WTC11 (cell line): ENCODE measurements around the gene GFRA1. TPM values are rescaled to one million over a fixed set of nuclear protein-coding genes. Genes with fewer than 3 reads are reported as not detected.

Experiments used
- ATAC-seq: fragments of 200-7000 bp; cut with Tn5 transposase; 2 replicates; pipeline ENCODE4 v1.10.0; 2021; ENCODE audit warnings: mild to moderate bottlenecking, moderate library complexity
- CTCF ChIA-PET: fragments of 300-600 bp; sonication (Branson Sonifier 250); formaldehyde crosslinking; loops from one replicate; lab custom pipeline; 2021; ENCODE audit warnings: antibody characterized with exemption; lab: Charles Lee
- POLR2A ChIA-PET: fragments of 350-600 bp; sonication (Branson Sonifier 250); formaldehyde crosslinking; loops from one replicate; lab custom pipeline; 2021; ENCODE audit warnings: antibody characterized with exemption; lab: Charles Lee
- DNase-seq: peaks from one replicate; pipeline ENCODE4 v3.0.0; 2021; ENCODE audit warnings: low spot score
- H3K27ac Mint-ChIP-seq: 2 replicates; pipeline ENCODE4 v1.8.0; 2021; ENCODE audit warnings: mixed read lengths
- H3K27me3 Mint-ChIP-seq: 2 replicates; pipeline ENCODE4 v1.8.0; 2021; ENCODE audit warnings: low read depth, mild to moderate bottlenecking, moderate library complexity, mixed read lengths
- H3K36me3 Mint-ChIP-seq: 2 replicates; pipeline ENCODE4 v1.8.0; 2021; ENCODE audit warnings: mixed read lengths
- H3K4me1 Mint-ChIP-seq: 2 replicates; pipeline ENCODE4 v1.8.0; 2022; ENCODE audit warnings: mixed read lengths
- H3K4me3 Mint-ChIP-seq: 2 replicates; pipeline ENCODE4 v1.8.0; 2021; ENCODE audit warnings: mild to moderate bottlenecking, moderate library complexity, mixed read lengths
- H3K9me3 Mint-ChIP-seq: 2 replicates; pipeline ENCODE4 v1.8.0; 2021; ENCODE audit warnings: mixed read lengths
- EMX1 ChIP-seq: fragments of 250-450 bp; sonication (Bioruptor Pico); IDR thresholded peaks from 2 replicates; pipeline ENCODE4 v1.8.0; 2021; ENCODE audit warnings: mild to moderate bottlenecking
- ESRRA ChIP-seq: sonication (generic); formaldehyde crosslinking; IDR thresholded peaks from 2 replicates; pipeline ENCODE4 v1.8.1; 2022; ENCODE audit warnings: mild to moderate bottlenecking, missing genetic modification reagents, borderline replicate concordance
- ETV6 ChIP-seq: sonication (generic); formaldehyde crosslinking; IDR thresholded peaks from 2 replicates; pipeline ENCODE4 v1.8.1; 2022; ENCODE audit warnings: mild to moderate bottlenecking, missing genetic modification reagents
- GABPB1 ChIP-seq: sonication (generic); formaldehyde crosslinking; IDR thresholded peaks from 2 replicates; pipeline ENCODE4 v1.8.1; 2023; ENCODE audit warnings: mild to moderate bottlenecking, missing genetic modification reagents
- GRHL2 ChIP-seq: fragments of 250-450 bp; sonication (Bioruptor Pico); IDR thresholded peaks from 2 replicates; pipeline ENCODE4 v1.8.0; 2022; ENCODE audit warnings: mild to moderate bottlenecking, moderate library complexity; ENCODE audit not compliant: insufficient replicate concordance, severe bottlenecking
- NFYB ChIP-seq: sonication (generic); formaldehyde crosslinking; conservative IDR thresholded peaks from 2 replicates; pipeline ENCODE4 v1.8.0; 2022; ENCODE audit warnings: low read depth, missing genetic modification reagents
- SOX15 ChIP-seq: fragments of 250-450 bp; sonication (Bioruptor Pico); IDR thresholded peaks from 2 replicates; pipeline ENCODE4 v1.9.0; 2021; ENCODE audit warnings: mild to moderate bottlenecking
- SP1 ChIP-seq: sonication (generic); formaldehyde crosslinking; conservative IDR thresholded peaks from 2 replicates; pipeline ENCODE4 v1.8.1; 2022; ENCODE audit warnings: missing genetic modification reagents
- ZNF121 ChIP-seq: sonication (generic); formaldehyde crosslinking; IDR thresholded peaks from 2 replicates; pipeline ENCODE4 v1.8.0; 2023; ENCODE audit warnings: missing genetic modification reagents
- ZNF138 ChIP-seq: sonication (generic); formaldehyde crosslinking; conservative IDR thresholded peaks from 2 replicates; pipeline ENCODE4 v1.8.1; 2022; ENCODE audit warnings: mild to moderate bottlenecking, moderate library complexity, missing genetic modification reagents
- ZNF317 ChIP-seq: sonication (generic); formaldehyde crosslinking; IDR thresholded peaks from 2 replicates; pipeline ENCODE4 v1.8.1; 2023; ENCODE audit warnings: low read depth, mild to moderate bottlenecking, moderate library complexity, missing genetic modification reagents, borderline replicate concordance
- ZNF396 ChIP-seq: fragments of 250-450 bp; sonication (Bioruptor Pico); IDR thresholded peaks from 2 replicates; pipeline ENCODE4 v1.8.0; 2021; ENCODE audit warnings: mild to moderate bottlenecking, moderate library complexity, borderline replicate concordance
- ZNF423 ChIP-seq: fragments of 250-450 bp; sonication (Bioruptor Pico); IDR thresholded peaks from 2 replicates; pipeline ENCODE4 v2.1.2; 2022; ENCODE audit warnings: mild to moderate bottlenecking, moderate library complexity
- ZNF671 ChIP-seq: fragments of 250-450 bp; sonication (Bioruptor Pico); IDR thresholded peaks from 2 replicates; pipeline ENCODE4 v1.8.0; 2021; ENCODE audit warnings: mild to moderate bottlenecking
- total RNA-seq: library from RNA; stranded (reverse); gene quantifications from 3 replicates; pipeline ENCODE4 v1.2.3, GENCODE V29; 2021
- TF ChIP-seq, protein P1 (sequence below): sonication (generic); formaldehyde crosslinking; IDR thresholded peaks from 2 replicates; pipeline ENCODE4 v1.8.1; 2023; ENCODE audit warnings: mild to moderate bottlenecking, missing genetic modification reagents, moderate library complexity
- TF ChIP-seq, protein P2 (sequence below): sonication (generic); formaldehyde crosslinking; conservative IDR thresholded peaks from 2 replicates; pipeline ENCODE4 v1.8.1; 2022; ENCODE audit warnings: mild to moderate bottlenecking, missing genetic modification reagents
- TF ChIP-seq, protein P3 (sequence below): sonication (generic); formaldehyde crosslinking; IDR thresholded peaks from 2 replicates; pipeline ENCODE4 v1.8.0; 2023; ENCODE audit warnings: missing genetic modification reagents
- TF ChIP-seq, protein P4 (sequence below): sonication (generic); formaldehyde crosslinking; IDR thresholded peaks from 2 replicates; pipeline ENCODE4 v1.8.0; 2023; ENCODE audit warnings: missing genetic modification reagents, mild to moderate bottlenecking, borderline replicate concordance
- TF ChIP-seq, protein P5 (sequence below): fragments of 250-450 bp; sonication (Bioruptor Pico); IDR thresholded peaks from 2 replicates; pipeline ENCODE4 v1.9.0; 2021; ENCODE audit warnings: moderate library complexity, mild to moderate bottlenecking, inconsistent platforms, borderline replicate concordance
- TF ChIP-seq, protein P6 (sequence below): sonication (generic); formaldehyde crosslinking; IDR thresholded peaks from 2 replicates; pipeline ENCODE4 v1.8.0; 2023; ENCODE audit warnings: mild to moderate bottlenecking, missing genetic modification reagents
- TF ChIP-seq, protein P7 (sequence below): sonication (generic); formaldehyde crosslinking; IDR thresholded peaks from 2 replicates; pipeline ENCODE4 v1.8.1; 2023; ENCODE audit warnings: mild to moderate bottlenecking, missing genetic modification reagents, moderate library complexity
- TF ChIP-seq, protein P8 (sequence below): sonication (generic); formaldehyde crosslinking; IDR thresholded peaks from 2 replicates; pipeline ENCODE4 v1.8.0; 2022; ENCODE audit warnings: mild to moderate bottlenecking, missing genetic modification reagents

GFRA1 gene
- total RNA-seq, 1 experiment from 2014 or later = 4.4 TPM

DNA sequence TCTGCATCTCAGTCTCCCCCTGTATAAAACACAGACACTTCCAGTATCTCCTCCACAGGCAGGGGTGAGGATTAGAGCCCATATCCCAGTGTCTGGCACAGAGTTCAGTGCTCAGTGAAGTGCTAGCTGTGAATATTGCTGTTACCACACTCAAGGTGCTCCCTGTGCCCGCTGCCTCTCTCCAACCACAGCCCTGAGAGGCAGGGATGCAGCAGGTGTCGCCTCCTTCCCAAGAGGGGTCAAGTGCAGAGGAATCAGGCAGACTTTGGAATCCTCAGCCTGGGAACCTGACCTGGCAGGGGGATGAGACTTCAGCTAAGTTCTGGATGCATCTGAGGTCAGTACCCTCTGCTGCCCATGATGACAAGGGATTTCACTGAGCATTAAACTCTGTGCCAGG, 163.1 kb downstream of the GFRA1 start:
- Mint-ChIP-seq H3K9me3 (peaks cover 23% of the 10 kb centered on the region), H3K36me3 (peaks cover 4% of the 10 kb centered on the region), H3K4me3 (no peak overlapping the region), H3K27ac (no peak overlapping the region), H3K27me3 (no peaks in the 10 kb centered on the region; the same call in 1 of the 2 replicates), H3K4me1 (peaks cover 15% of the 10 kb centered on the region)
- no peak for DNase-seq
- no peak for ATAC-seq
- CTCF ChIA-PET = interaction anchor here (4.5 kb wide), 1 partner anchor 11 kb away, joined by 21 read pairs; no protein-coding TSS in a partner anchor
- POLR2A ChIA-PET = no interaction called here
- no peak for TF ChIP-seq ZNF317 (CRISPR knock-in tag)
- no peak for TF ChIP-seq ETV6
- TF ChIP-seq SP1 = no peak
- TF ChIP-seq, protein P1, sequence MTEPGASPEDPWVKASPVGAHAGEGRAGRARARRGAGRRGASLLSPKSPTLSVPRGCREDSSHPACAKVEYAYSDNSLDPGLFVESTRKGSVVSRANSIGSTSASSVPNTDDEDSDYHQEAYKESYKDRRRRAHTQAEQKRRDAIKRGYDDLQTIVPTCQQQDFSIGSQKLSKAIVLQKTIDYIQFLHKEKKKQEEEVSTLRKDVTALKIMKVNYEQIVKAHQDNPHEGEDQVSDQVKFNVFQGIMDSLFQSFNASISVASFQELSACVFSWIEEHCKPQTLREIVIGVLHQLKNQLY (CRISPR knock-in tag) = no peak
- no peak for TF ChIP-seq EMX1 (CRISPR knock-in tag)
- TF ChIP-seq, protein P2, sequence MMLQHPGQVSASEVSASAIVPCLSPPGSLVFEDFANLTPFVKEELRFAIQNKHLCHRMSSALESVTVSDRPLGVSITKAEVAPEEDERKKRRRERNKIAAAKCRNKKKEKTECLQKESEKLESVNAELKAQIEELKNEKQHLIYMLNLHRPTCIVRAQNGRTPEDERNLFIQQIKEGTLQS (CRISPR knock-in tag) = no peak
- TF ChIP-seq ZNF396 (CRISPR knock-in tag) = no peak
- TF ChIP-seq NFYB (CRISPR knock-in tag) = no peak
- TF ChIP-seq ZNF671 (CRISPR knock-in tag) = no peak
- no peak for TF ChIP-seq GABPB1 (CRISPR knock-in tag)
- TF ChIP-seq ZNF138 (CRISPR knock-in tag) = no peak
- TF ChIP-seq, protein P3, sequence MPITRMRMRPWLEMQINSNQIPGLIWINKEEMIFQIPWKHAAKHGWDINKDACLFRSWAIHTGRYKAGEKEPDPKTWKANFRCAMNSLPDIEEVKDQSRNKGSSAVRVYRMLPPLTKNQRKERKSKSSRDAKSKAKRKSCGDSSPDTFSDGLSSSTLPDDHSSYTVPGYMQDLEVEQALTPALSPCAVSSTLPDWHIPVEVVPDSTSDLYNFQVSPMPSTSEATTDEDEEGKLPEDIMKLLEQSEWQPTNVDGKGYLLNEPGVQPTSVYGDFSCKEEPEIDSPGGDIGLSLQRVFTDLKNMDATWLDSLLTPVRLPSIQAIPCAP (CRISPR knock-in tag) = no peak

DNA sequence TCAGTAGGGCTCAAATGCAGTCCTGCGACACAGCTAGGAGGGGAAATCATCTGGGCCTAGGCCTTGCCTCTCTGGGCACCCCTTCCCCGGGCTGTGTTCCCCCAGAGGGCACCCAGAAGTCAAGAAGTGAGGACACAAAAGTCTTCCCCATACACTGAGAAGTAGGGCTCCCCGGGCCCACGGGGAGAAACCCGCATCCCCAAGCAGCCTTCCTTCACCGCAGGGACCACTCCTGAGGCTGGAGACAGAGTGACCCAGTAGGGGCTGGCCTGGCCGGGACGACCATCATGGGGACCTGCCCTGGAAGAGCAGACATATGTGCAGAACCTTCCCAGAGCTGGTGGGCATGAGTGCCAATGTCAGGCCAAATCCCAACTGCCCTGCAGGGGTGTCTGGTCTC, 163.5 kb downstream of the GFRA1 start:
- Mint-ChIP-seq H3K36me3 (peaks cover 4% of the 10 kb centered on the region), H3K27me3 (no peaks in the 10 kb centered on the region; the same call in 1 of the 2 replicates), H3K4me3 (no peak overlapping the region), H3K9me3 (peaks cover 23% of the 10 kb centered on the region), H3K4me1 (peaks cover 11% of the 10 kb centered on the region), H3K27ac (no peak overlapping the region)
- CTCF ChIA-PET = interaction anchor here (4.5 kb wide), 1 partner anchor 12 kb away, joined by 21 read pairs; no protein-coding TSS in a partner anchor
- no peak for ATAC-seq
- no peak for DNase-seq
- POLR2A ChIA-PET = no interaction called here
- no peak for TF ChIP-seq ZNF138 (CRISPR knock-in tag)
- TF ChIP-seq GRHL2 (CRISPR knock-in tag) = no peak
- TF ChIP-seq ZNF671 (CRISPR knock-in tag) = no peak
- TF ChIP-seq ESRRA (CRISPR knock-in tag) = no peak
- no peak for TF ChIP-seq ZNF423 (CRISPR knock-in tag)
- TF ChIP-seq, protein P4, sequence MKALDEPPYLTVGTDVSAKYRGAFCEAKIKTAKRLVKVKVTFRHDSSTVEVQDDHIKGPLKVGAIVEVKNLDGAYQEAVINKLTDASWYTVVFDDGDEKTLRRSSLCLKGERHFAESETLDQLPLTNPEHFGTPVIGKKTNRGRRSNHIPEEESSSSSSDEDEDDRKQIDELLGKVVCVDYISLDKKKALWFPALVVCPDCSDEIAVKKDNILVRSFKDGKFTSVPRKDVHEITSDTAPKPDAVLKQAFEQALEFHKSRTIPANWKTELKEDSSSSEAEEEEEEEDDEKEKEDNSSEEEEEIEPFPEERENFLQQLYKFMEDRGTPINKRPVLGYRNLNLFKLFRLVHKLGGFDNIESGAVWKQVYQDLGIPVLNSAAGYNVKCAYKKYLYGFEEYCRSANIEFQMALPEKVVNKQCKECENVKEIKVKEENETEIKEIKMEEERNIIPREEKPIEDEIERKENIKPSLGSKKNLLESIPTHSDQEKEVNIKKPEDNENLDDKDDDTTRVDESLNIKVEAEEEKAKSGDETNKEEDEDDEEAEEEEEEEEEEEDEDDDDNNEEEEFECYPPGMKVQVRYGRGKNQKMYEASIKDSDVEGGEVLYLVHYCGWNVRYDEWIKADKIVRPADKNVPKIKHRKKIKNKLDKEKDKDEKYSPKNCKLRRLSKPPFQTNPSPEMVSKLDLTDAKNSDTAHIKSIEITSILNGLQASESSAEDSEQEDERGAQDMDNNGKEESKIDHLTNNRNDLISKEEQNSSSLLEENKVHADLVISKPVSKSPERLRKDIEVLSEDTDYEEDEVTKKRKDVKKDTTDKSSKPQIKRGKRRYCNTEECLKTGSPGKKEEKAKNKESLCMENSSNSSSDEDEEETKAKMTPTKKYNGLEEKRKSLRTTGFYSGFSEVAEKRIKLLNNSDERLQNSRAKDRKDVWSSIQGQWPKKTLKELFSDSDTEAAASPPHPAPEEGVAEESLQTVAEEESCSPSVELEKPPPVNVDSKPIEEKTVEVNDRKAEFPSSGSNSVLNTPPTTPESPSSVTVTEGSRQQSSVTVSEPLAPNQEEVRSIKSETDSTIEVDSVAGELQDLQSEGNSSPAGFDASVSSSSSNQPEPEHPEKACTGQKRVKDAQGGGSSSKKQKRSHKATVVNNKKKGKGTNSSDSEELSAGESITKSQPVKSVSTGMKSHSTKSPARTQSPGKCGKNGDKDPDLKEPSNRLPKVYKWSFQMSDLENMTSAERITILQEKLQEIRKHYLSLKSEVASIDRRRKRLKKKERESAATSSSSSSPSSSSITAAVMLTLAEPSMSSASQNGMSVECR (CRISPR knock-in tag) = no peak
- TF ChIP-seq SP1 = no peak
- TF ChIP-seq, protein P5, sequence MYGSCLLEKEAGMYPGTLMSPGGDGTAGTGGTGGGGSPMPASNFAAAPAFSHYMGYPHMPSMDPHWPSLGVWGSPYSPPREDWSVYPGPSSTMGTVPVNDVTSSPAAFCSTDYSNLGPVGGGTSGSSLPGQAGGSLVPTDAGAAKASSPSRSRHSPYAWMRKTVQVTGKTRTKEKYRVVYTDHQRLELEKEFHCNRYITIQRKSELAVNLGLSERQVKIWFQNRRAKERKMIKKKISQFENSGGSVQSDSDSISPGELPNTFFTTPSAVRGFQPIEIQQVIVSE = no peak
- TF ChIP-seq ZNF121 (CRISPR knock-in tag) = no peak
- TF ChIP-seq, protein P6, sequence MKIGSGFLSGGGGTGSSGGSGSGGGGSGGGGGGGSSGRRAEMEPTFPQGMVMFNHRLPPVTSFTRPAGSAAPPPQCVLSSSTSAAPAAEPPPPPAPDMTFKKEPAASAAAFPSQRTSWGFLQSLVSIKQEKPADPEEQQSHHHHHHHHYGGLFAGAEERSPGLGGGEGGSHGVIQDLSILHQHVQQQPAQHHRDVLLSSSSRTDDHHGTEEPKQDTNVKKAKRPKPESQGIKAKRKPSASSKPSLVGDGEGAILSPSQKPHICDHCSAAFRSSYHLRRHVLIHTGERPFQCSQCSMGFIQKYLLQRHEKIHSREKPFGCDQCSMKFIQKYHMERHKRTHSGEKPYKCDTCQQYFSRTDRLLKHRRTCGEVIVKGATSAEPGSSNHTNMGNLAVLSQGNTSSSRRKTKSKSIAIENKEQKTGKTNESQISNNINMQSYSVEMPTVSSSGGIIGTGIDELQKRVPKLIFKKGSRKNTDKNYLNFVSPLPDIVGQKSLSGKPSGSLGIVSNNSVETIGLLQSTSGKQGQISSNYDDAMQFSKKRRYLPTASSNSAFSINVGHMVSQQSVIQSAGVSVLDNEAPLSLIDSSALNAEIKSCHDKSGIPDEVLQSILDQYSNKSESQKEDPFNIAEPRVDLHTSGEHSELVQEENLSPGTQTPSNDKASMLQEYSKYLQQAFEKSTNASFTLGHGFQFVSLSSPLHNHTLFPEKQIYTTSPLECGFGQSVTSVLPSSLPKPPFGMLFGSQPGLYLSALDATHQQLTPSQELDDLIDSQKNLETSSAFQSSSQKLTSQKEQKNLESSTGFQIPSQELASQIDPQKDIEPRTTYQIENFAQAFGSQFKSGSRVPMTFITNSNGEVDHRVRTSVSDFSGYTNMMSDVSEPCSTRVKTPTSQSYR (CRISPR knock-in tag) = no peak
- TF ChIP-seq, protein P7, sequence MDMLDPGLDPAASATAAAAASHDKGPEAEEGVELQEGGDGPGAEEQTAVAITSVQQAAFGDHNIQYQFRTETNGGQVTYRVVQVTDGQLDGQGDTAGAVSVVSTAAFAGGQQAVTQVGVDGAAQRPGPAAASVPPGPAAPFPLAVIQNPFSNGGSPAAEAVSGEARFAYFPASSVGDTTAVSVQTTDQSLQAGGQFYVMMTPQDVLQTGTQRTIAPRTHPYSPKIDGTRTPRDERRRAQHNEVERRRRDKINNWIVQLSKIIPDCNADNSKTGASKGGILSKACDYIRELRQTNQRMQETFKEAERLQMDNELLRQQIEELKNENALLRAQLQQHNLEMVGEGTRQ = no peak
- TF ChIP-seq, protein P8, sequence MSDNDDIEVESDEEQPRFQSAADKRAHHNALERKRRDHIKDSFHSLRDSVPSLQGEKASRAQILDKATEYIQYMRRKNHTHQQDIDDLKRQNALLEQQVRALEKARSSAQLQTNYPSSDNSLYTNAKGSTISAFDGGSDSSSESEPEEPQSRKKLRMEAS (CRISPR knock-in tag) = no peak
- no peak for TF ChIP-seq SOX15 (CRISPR knock-in tag)
